Measurements from ENCODE around the gene DAZAP1.

GRCh38 chr19:1377965-1378785 lies 29.2 kb upstream of the DAZAP1 start:
- no peak for TF ChIP-seq POLR2A (IDR thresholded peaks at IDR 0.05)
- TF ChIP-seq, protein P1, sequence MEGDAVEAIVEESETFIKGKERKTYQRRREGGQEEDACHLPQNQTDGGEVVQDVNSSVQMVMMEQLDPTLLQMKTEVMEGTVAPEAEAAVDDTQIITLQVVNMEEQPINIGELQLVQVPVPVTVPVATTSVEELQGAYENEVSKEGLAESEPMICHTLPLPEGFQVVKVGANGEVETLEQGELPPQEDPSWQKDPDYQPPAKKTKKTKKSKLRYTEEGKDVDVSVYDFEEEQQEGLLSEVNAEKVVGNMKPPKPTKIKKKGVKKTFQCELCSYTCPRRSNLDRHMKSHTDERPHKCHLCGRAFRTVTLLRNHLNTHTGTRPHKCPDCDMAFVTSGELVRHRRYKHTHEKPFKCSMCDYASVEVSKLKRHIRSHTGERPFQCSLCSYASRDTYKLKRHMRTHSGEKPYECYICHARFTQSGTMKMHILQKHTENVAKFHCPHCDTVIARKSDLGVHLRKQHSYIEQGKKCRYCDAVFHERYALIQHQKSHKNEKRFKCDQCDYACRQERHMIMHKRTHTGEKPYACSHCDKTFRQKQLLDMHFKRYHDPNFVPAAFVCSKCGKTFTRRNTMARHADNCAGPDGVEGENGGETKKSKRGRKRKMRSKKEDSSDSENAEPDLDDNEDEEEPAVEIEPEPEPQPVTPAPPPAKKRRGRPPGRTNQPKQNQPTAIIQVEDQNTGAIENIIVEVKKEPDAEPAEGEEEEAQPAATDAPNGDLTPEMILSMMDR (IDR thresholded peaks at IDR 0.05), result no peak
